HT1080 (cell line): ENCODE results near the gene BMP4. TPM values are rescaled to one million over a fixed set of nuclear protein-coding genes. Genes with fewer than 3 reads are reported as not detected.

Source experiments
- small RNA-seq: library from RNA; depleted of rRNA; stranded (forward); fragments of <200 nt; gene quantifications from one replicate; pipeline ENCODE3, GENCODE V24; 2014
- total RNA-seq: library from RNA; depleted of rRNA; stranded (reverse); fragments of >200 nt; shearing (Covaris generic); gene quantifications from 2 replicates; pipeline ENCODE4 v1.2.3, GENCODE V29; 2014

The BMP4 gene
- total RNA-seq, 1 experiment from 2014 or later, result 3.9 TPM

Small RNA genes lying within 50 kb of the gene (small RNA-seq; reads per million reads assigned to genes)
- gene MIR5580, result not detected
